Left colon (tissue), 2 donors: ENCODE data around the gene TNFRSF6B. TPM values are rescaled to one million over a fixed set of nuclear protein-coding genes. Genes with fewer than 3 reads are reported as not detected.

Experiments
- ATAC-seq: fragments of 200-7000 bp; cut with Tn5 transposase; one replicate; pipeline ENCODE4 v1.9.1; 2020; ENCODE audit warnings: mild to moderate bottlenecking, moderate library complexity
- DNase-seq, 2 donors: peaks; one replicate each; pipeline ENCODE4 v3.0.0-alpha.2; 2020
- intact Hi-C, 2 donors: fragments of 100-400 bp; cut with DNase I in 1 of 2; cut with micrococcal nuclease in 1 of 2; formaldehyde crosslinking; loops; one replicate each; pipeline versions ENCODE4 v1.11.2 to v1.14.0; 2022; cut with DNase I, micrococcal nuclease
- total RNA-seq, 2 donors: library from RNA; stranded (reverse); fragmentation: NEBNext Ultra II Directional; extraction: Animal tissue kit (Norgen Biotek cat#: 25700); gene quantifications; one replicate each; pipeline ENCODE4 v1.2.1, GENCODE V29; 2021
- donor health status: DM: no; HTN: no; CAD: no.
- donor health status: DM: yes; HTN: yes; CAD: no.

TNFRSF6B gene
- total RNA-seq, 2 donors from 2014 or later: 8.9 TPM; not detected in 1

- ATAC-seq (no peak), DNase-seq (no peak)
- intact Hi-C loops: no loop called here
Measured at GRCh38 chr20:63732118-63733095, 36.0 kb downstream of the TNFRSF6B start.

DNA sequence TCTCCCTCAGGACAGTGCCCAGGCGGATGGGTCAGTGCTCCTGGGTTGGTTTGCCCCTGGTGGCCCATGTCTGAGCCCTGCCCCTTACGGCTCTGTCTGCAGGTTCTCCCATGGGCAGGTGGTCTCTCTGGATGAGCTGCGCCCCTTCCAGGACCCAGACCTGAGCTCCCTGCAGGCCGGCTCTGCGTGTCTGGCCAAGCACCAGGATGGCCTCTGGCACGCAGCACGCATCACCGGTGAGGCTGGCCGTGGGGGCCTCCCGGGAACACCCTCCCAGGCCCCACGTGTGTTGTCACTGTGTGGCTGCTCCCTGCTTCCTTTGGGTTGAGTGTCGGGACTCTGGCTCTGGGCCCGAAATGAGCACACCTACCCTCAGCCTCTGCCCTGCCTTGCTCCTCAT, 36.7 kb downstream of the TNFRSF6B start:
- intact Hi-C loops: no loop called here
- ATAC-seq (no peak), DNase-seq (no peak)

DNA sequence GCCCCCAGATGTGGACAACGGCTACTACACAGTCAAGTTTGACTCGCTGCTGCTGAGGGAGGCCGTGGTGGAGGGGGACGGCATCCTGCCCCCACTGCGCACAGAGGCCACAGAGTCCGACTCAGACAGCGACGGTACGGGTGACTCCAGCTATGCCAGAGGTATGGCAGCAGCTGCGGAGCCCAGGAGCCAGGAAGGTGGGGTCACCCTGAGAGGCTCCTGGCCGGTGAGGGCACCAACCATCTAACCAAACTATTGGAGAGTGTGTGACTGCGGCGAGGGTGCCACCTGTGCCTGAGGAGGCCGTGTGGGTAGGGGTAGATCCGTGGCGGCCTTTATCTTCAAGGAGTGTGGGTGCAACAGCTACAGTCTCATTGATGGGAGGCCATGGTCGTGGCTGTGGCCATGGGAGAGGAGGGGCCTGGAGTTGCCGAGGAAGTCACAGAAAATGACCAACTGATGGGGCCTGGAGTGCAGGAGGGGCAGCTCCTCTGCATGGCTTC, 37.2 kb downstream of the TNFRSF6B start:
- DNase-seq (no peak), ATAC-seq (no peak)

DNA sequence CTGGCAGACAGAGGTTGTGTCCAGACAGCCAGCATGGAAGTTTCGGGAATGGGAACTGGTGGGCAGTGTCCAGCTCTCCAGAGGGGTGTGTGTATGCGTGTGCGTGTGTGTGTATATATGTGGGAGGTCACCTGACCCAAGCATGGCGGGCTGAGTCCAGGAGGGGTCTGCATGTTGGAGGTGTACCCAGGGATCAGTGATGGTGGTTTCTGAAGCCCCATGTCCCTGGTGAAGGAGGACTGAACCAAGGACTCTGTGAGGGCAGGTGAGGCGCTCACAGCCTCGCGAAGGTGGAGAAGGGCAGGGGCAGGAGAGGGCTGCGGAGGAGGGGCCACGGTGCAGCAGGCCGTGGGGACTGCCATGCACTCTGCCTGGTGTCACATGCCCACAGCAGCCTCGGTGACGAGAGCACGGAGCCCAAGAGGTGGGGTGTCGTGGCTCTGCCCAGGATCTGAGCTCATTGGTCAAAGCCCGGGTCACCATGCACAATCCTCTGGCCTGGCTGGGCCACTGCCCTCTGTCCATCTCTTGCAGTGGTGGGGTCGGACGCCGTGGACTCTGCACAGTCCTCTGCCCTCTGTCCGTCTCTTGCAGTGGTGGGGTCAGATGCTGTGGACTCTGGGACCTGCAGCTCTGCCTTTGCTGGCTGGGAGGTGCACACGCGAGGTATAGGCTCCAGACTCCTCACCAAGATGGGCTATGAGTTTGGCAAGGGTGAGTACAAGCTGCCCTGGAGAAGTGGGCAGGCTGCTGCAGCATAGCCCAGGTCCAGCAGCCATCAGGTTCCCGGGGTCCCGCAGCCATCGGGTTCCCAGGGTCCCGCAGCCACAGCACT, 37.9 kb downstream of the TNFRSF6B start:
- intact Hi-C loops: no loop called here
- DNase-seq (no peak), ATAC-seq (no peak)

More for the DNA sequence above, 37.2 kb downstream of the TNFRSF6B start:
- intact Hi-C loops: no loop called here

GRCh38 chr20:63734946-63735858, 38.8 kb downstream of the TNFRSF6B start:
- DNase-seq (no peak), ATAC-seq (no peak)
- intact Hi-C loops: no loop called here

GRCh38 chr20:63735859-63736718, 39.6 kb downstream of the TNFRSF6B start, which contains the start of gene LIME1:
TSS of gene LIME1 (plus strand) at chr20:63736664. CDS start at chr20:63737550, 886 bp downstream.
- DNase-seq: peak; percentile 84
- ATAC-seq: peak; percentile 47
- intact Hi-C loops: no loop called here

DNA sequence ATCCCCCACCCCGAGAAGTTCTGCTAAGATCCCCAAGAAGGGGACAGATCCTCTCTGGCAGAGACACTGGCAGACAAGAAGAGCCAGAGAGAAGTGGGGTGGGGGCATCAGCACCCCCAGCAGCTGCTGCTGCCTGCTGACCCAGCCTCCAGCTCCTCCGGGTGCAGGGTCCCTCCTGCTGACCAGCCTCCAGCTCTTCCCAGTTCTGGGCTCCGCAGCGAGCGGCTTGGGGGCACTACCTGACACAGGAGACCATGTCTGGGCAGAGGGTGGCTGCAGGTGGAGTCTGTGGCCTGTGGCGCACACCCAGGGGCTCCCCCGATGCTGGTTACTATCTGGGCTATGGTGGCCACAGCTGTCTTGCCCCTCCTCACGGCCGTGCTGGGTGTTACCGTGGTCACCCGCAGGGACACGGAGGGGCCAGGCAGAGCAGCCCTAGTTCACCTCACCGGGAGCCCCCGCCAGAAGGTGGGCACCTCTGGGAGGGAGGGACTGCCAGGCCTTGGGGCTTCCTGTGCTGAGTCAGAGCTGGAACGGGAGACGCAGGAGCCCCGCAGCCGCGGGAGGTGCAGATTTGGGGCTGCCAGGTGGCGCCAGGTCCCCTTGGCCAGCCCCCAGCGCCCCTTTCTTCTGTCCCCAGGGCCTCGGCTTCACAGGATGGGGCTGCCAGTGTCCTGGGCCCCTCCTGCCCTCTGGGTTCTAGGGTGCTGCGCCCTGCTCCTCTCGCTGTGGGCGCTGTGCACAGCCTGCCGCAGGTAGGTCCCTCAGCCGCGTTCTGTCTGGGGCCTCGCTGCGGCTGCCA, 40.6 kb downstream of the TNFRSF6B start:
- ATAC-seq (peak; percentile 18), DNase-seq (peak in 1 of 2 donors; percentile 50)
- intact Hi-C loops: no loop called here

GRCh38 chr20:63737695-63737944, 41.2 kb downstream of the TNFRSF6B start:
- DNase-seq (no peak), ATAC-seq (no peak)
- intact Hi-C loops: no loop called here

GRCh38 chr20:63737945-63738686, 41.7 kb downstream of the TNFRSF6B start:
- intact Hi-C loops: no loop called here
- ATAC-seq (peak; percentile 21), DNase-seq (peak; percentile 60 to 62)

GRCh38 chr20:63738687-63739129, 42.3 kb downstream of the TNFRSF6B start:
- ATAC-seq: peak; percentile 51
- intact Hi-C loops: no loop called here

DNA sequence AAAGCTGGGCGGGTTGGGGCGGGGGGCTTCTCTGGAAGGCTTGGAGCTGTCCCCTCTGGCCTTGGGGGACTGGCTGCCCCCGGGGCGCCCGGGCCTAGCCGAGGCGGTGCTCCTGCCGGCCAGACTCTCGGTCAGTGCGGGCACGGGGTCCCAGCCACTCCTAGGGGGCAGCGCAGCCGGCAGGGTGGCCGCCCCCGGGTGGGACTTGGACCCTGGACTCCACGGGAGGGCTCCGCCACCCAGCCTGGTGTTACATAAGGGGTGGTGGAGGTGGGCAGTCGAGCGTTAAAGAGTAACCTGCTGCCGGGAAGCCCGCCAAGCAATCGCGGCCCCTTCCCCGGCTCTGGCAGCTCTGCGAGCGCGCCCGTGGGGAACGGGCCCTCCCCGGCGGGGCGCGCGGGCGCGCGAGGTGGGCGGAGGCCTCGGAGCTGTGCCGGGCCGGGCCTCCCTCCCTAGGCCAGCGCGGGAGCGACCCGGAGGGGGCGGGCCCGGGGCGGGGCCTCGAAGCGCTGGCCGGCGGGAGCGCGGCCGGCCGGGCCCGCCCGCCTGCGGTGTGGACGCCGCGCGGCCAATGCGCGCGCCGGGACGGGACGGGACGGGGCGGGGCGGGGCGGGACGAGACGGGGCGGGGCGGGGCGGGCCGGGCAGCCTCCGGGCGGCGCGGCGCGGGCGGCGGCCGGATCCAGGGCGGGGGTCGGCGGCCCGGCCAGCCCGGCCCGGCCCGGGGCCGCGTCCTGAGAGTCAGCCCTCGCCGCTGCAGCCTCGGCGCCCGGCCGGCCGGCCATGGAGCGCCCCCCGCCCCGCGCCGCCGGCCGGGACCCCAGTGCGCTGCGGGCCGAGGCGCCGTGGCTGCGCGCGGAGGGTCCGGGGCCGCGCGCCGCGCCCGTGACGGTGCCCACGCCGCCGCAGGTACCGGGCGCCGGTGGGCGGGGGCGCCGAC, 42.9 kb downstream of the TNFRSF6B start, which contains the start of gene SLC2A4RG:
SLC2A4RG (plus strand) TSS at position 647 of the 940 bp plus-strand sequence; CDS start at position 784, 137 bp downstream.
- intact Hi-C loops: no loop called here
- DNase-seq (peak; percentile 75 to 84), ATAC-seq (peak; percentile 60)

More at GRCh38 chr20:63738687-63739129, 42.3 kb downstream of the TNFRSF6B start:
- DNase-seq: peak; percentile 80 to 82

- intact Hi-C loops: no loop called here
- peak; percentile 10 for ATAC-seq
- DNase-seq: peak in 1 of 2 donors; percentile 61
Measured at GRCh38 chr20:63740070-63740626, 43.7 kb downstream of the TNFRSF6B start.

DNA sequence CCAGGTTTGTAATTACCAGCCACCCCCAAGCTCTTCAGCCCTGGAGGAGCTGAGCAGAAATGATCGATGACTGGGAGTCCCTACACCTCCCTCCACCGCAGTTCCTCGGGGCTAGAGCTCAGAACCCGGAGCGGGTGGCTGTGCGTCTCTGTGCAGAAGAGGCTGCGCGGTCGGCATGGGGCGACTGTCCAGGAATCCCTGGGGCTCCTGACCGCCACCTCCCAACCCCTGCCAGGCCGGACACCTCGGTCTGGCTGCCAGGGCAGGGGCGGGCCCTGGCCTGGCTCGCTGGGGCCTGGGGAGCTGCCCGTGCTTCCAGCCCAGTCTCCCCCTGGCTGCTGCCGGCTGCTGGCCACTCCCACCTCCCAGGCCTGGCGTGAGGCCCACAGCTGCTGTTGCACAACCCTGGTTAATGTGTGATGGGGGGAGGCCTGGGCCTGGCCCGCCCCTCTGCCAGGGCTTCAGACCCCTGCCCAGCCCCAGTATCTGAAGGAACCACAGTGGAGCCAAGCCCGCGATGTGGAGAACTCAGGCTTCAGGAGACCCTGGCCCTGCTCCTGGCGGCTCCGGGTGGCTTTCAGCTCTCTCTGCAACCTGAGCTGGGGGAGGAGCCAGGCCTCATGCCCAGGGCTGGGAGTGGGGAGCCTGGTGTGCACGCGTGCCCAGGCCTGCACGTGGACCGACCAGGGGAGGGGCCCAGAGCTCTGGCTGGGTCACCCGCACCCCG, 44.3 kb downstream of the TNFRSF6B start:
- intact Hi-C loops: no loop called here
- ATAC-seq (peak; percentile 59), DNase-seq (peak; percentile 92)

GRCh38 chr20:63741354-63741675, 44.9 kb downstream of the TNFRSF6B start:
- intact Hi-C loops: no loop called here
- no peak for DNase-seq
- no peak for ATAC-seq
